Measurements from ENCODE around the gene PLD6.
"Not testable (repeated sequence)": the region's sequence is repeated elsewhere in the genome, so short reads cannot be mapped to it uniquely, and the experiment has no call there.

PLD6 gene

GRCh38 chr17:17200831-17201230 is 5.3 kb downstream of the PLD6 start:
- no peaks in the 10 kb centered on the region for H3K27me3 ChIP-seq (replicated peaks in 2 of 5; ENCODE audit: control insufficient read depth in 4 of 5, insufficient read depth in 5 of 5, low read length in 4 of 5)
- H3K4me1 ChIP-seq (ENCODE audit: control extremely low read depth in 1 of 4, control insufficient read depth in 4 of 4, insufficient read depth in 4 of 4, low read length in 3 of 4) = peaks cover 0 to 26% (median 22%) of the 10 kb centered on the region in 4 experiments
- 100% methylated on average over 5 of the region's 5 CpGs for WGBS (ENCODE audit: insufficient coverage)
- DNase-seq = no peak
- no peaks in the 10 kb centered on the region for H3K9me3 ChIP-seq (ENCODE audit: control extremely low read depth in 1 of 5, control insufficient read depth in 4 of 5, insufficient read depth in 2 of 5, low read depth in 1 of 5, low read length in 4 of 5)
- ChIA-PET CTCF (interaction anchor here (0.6 to 1.4 kb wide), 3 partner anchors 9 to 65 kb away, joined by 3 to 5 read pairs (median 3); no protein-coding TSS in a partner anchor), POLR2A (no interaction called here)
- no peak overlapping the region for H3K4me3 ChIP-seq (ENCODE audit: control insufficient read depth in 1 of 7, extremely low read depth in 1 of 7, insufficient read depth in 4 of 7, low read depth in 2 of 7, low read length in 6 of 7)
- no peak overlapping the region for H3K27ac ChIP-seq (ENCODE audit: insufficient read depth in 1 of 2, low read depth in 1 of 2, low read length in 2 of 2, poor library complexity in 1 of 2, severe bottlenecking in 2 of 2)
- H3K36me3 ChIP-seq (ENCODE audit: control insufficient read depth in 4 of 4, insufficient read depth in 4 of 4, low read length in 3 of 4) = peaks cover 0 to 37% (median 15%) of the 10 kb centered on the region in 4 experiments

DNA sequence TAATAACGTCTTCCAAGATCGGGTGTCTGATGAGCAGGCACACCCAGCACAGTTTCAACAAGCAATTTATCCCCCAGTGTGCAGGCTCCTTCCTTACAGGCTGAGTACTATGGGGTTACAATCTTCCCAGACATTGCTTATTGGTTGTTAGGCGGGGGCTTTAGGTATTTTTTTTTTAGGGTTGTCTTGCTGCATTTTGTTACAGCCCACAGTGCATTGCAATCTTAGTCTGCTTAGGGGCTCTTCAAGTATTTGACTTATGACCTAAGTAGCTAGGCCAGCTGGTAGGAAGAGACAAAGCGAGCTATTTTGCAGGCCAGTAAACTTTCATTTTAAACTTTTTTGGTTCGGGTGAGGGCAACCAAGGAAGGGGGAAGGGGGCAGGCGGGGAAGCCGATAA is 5.8 kb downstream of the PLD6 start:
- Histone ChIP-seq H3K27me3 (replicated peaks in 2 of 5; ENCODE audit: control insufficient read depth in 4 of 5, insufficient read depth in 5 of 5, low read length in 4 of 5) (no peaks in the 10 kb centered on the region), H3K36me3 (ENCODE audit: control insufficient read depth in 4 of 4, insufficient read depth in 4 of 4, low read length in 3 of 4) (peaks cover 0 to 37% (median 15%) of the 10 kb centered on the region in 4 experiments), H3K9me3 (ENCODE audit: control extremely low read depth in 1 of 5, control insufficient read depth in 4 of 5, insufficient read depth in 2 of 5, low read depth in 1 of 5, low read length in 4 of 5) (no peaks in the 10 kb centered on the region), H3K4me3 (ENCODE audit: control insufficient read depth in 1 of 7, extremely low read depth in 1 of 7, insufficient read depth in 4 of 7, low read depth in 2 of 7, low read length in 6 of 7) (no peak overlapping the region), H3K27ac (ENCODE audit: insufficient read depth in 1 of 2, low read depth in 1 of 2, low read length in 2 of 2, poor library complexity in 1 of 2, severe bottlenecking in 2 of 2) (no peak overlapping the region), H3K4me1 (ENCODE audit: control extremely low read depth in 1 of 4, control insufficient read depth in 4 of 4, insufficient read depth in 4 of 4, low read length in 3 of 4) (peaks cover 0 to 21% (median 17%) of the 10 kb centered on the region in 4 experiments)
- WGBS (ENCODE audit: insufficient coverage) = 97% methylated on average over 3 of the region's 7 CpGs
- DNase-seq = no peak
- POLR2A ChIA-PET = no interaction called here
- CTCF ChIA-PET = interaction anchor here (1.0 to 1.4 kb wide), 2 partner anchors 9 to 39 kb away, joined by 3 to 5 read pairs; no protein-coding TSS in a partner anchor

DNA sequence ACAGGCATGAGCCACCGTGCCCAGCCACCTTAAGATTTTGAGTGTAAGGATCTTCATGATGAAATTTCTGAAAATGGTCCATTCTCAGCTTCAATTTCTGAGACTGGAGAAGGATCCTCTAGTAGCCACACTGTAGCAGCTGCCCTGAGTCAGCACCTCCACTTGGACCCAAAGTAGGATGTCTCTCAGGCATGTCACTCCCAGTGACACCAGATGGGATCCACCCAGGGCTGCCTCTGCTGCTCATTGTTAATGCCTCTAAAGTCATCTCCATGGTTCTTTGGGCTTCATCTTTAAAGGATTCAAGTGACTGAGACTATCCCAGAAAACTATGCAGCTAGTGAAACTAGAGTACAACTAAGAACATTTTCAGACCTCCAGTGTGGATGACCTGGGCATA is 7.9 kb downstream of the PLD6 start:
- no CpG with 5 or more reads among the region's 1 CpG for WGBS (ENCODE audit: insufficient coverage)
- no peaks in the 10 kb centered on the region for H3K9me3 ChIP-seq (ENCODE audit: control extremely low read depth in 1 of 5, control insufficient read depth in 4 of 5, insufficient read depth in 2 of 5, low read depth in 1 of 5, low read length in 4 of 5)
- H3K27ac ChIP-seq (ENCODE audit: insufficient read depth in 1 of 2, low read depth in 1 of 2, low read length in 2 of 2, poor library complexity in 1 of 2, severe bottlenecking in 2 of 2) = no peak overlapping the region
- H3K4me1 ChIP-seq (ENCODE audit: control extremely low read depth in 1 of 4, control insufficient read depth in 4 of 4, insufficient read depth in 4 of 4, low read length in 3 of 4) = peaks cover 0 to 2% (median under 1%) of the 10 kb centered on the region in 4 experiments
- H3K4me3 ChIP-seq (ENCODE audit: control insufficient read depth in 1 of 7, extremely low read depth in 1 of 7, insufficient read depth in 4 of 7, low read depth in 2 of 7, low read length in 6 of 7) = no peak overlapping the region
- CTCF ChIA-PET = no interaction called here
- peaks cover 0 to 25% (median 15%) of the 10 kb centered on the region in 4 experiments for H3K36me3 ChIP-seq (ENCODE audit: control insufficient read depth in 4 of 4, insufficient read depth in 4 of 4, low read length in 3 of 4)
- no peak for DNase-seq
- POLR2A ChIA-PET = no interaction called here
- no peaks in the 10 kb centered on the region for H3K27me3 ChIP-seq (replicated peaks in 2 of 5; ENCODE audit: control insufficient read depth in 4 of 5, insufficient read depth in 5 of 5, low read length in 4 of 5)

DNA sequence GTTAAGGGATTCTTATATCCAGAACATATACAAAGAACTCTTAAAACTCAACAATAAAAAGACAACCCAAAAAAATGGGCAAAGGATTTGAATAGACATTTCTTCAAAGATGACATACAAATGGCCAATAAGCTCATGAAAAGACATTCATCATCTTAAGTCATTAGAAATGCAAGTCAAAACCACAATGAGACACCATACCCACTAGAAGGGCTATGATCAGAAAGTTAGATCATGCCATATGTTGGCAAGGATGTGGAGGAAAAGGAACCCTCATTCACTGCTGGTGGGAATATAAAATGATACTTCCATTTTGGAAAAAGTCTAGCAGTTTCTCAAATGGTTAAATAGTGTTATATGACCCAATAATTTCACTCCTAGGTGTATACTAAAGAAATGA is 9.4 kb downstream of the PLD6 start:
- ChIA-PET CTCF (interaction anchor here (0.8 kb wide), 1 partner anchor 170 kb away, joined by 3 read pairs; no protein-coding TSS in a partner anchor), POLR2A (no interaction called here)
- Histone ChIP-seq H3K4me3 (ENCODE audit: control insufficient read depth in 1 of 7, extremely low read depth in 1 of 7, insufficient read depth in 4 of 7, low read depth in 2 of 7, low read length in 6 of 7) (no peak overlapping the region), H3K27me3 (replicated peaks in 2 of 5; ENCODE audit: control insufficient read depth in 4 of 5, insufficient read depth in 5 of 5, low read length in 4 of 5) (no peaks in the 10 kb centered on the region), H3K4me1 (ENCODE audit: control extremely low read depth in 1 of 4, control insufficient read depth in 4 of 4, insufficient read depth in 4 of 4, low read length in 3 of 4) (no peaks in the 10 kb centered on the region), H3K9me3 (ENCODE audit: control extremely low read depth in 1 of 5, control insufficient read depth in 4 of 5, insufficient read depth in 2 of 5, low read depth in 1 of 5, low read length in 4 of 5) (no peaks in the 10 kb centered on the region), H3K36me3 (ENCODE audit: control insufficient read depth in 4 of 4, insufficient read depth in 4 of 4, low read length in 3 of 4) (peaks cover 0 to 11% (median 7%) of the 10 kb centered on the region in 4 experiments), H3K27ac (ENCODE audit: insufficient read depth in 1 of 2, low read depth in 1 of 2, low read length in 2 of 2, poor library complexity in 1 of 2, severe bottlenecking in 2 of 2) (no peak overlapping the region)
- DNase-seq = peak in 1 of 3 donors; percentile 6

DNA sequence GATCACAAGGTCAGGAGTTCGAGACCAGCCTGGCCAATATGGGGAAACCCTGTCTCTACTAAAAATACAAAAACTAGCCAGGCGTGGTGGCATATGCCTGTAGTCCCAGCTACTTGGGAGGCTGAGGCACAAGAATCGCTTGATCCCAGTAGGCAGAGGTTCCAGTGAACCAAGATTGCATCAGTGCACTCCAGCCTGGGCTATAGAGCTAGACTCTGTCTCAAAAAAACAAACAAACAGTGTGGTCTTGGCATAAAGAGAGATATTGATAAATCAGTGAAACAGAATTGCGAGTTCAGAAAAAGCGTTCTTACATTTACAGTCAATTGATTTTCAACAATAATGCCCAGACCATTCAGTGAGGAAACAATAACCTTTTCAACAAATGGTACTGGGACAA is 10.7 kb downstream of the PLD6 start:
- ChIA-PET POLR2A (interaction anchor here (0.6 kb wide), 1 partner anchor 63 kb away, joined by 3 read pairs; no protein-coding TSS in a partner anchor), CTCF (interaction anchor here (1.5 kb wide), 1 partner anchor 35 kb away, joined by 3 read pairs; no protein-coding TSS in a partner anchor)
- H3K4me3 ChIP-seq (ENCODE audit: control insufficient read depth in 1 of 7, extremely low read depth in 1 of 7, insufficient read depth in 4 of 7, low read depth in 2 of 7, low read length in 6 of 7); H3K36me3 ChIP-seq (ENCODE audit: control insufficient read depth in 4 of 4, insufficient read depth in 4 of 4, low read length in 3 of 4); H3K9me3 ChIP-seq (ENCODE audit: control extremely low read depth in 1 of 5, control insufficient read depth in 4 of 5, insufficient read depth in 2 of 5, low read depth in 1 of 5, low read length in 4 of 5); H3K27me3 ChIP-seq (replicated peaks in 2 of 5; ENCODE audit: control insufficient read depth in 4 of 5, insufficient read depth in 5 of 5, low read length in 4 of 5); H3K4me1 ChIP-seq (ENCODE audit: control extremely low read depth in 1 of 4, control insufficient read depth in 4 of 4, insufficient read depth in 4 of 4, low read length in 3 of 4); H3K27ac ChIP-seq (ENCODE audit: insufficient read depth in 1 of 2, low read depth in 1 of 2, low read length in 2 of 2, poor library complexity in 1 of 2, severe bottlenecking in 2 of 2); DNase-seq: not testable (repeated sequence)
- WGBS (ENCODE audit: insufficient coverage) = 100% methylated on average over 5 of the region's 5 CpGs

DNA sequence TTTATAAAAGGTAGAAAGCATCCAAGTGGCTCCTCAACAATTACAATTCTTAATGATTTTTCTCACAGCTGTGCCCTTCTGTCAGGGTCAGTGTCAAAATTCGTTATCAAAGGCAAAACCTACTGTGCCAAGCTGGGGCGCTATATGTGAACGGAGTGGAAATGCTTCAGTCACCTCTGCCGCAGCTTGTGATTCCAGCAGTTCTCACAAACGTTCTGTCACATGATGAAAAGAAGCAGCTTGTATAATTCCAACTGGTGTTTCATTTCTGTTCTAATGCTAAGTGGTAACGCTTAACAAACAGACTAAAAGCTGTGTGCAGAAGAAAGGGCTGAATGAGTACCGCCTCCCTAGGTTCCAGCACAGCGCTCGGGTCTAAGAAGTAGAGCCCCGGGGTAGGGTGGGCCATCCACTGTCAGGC is 14.2 kb downstream of the PLD6 start:
- ChIA-PET CTCF (interaction anchor here (1.5 to 1.8 kb wide), 3 partner anchors 9 to 31 kb away, joined by 4 to 5 read pairs (median 5); no protein-coding TSS in a partner anchor), POLR2A (interaction anchor here (1.0 kb wide), 1 partner anchor 22 kb away, joined by 3 read pairs; no protein-coding TSS in a partner anchor)
- no peak for DNase-seq
- 82% methylated on average over 5 of the region's 10 CpGs for WGBS (ENCODE audit: insufficient coverage)
- H3K27me3 ChIP-seq (replicated peaks in 2 of 5; ENCODE audit: control insufficient read depth in 4 of 5, insufficient read depth in 5 of 5, low read length in 4 of 5) = no peaks in the 10 kb centered on the region
- H3K36me3 ChIP-seq (ENCODE audit: control insufficient read depth in 4 of 4, insufficient read depth in 4 of 4, low read length in 3 of 4) = peaks cover 6 to 30% (median 19%) of the 10 kb centered on the region in 4 experiments
- no peaks in the 10 kb centered on the region for H3K9me3 ChIP-seq (ENCODE audit: control extremely low read depth in 1 of 5, control insufficient read depth in 4 of 5, insufficient read depth in 2 of 5, low read depth in 1 of 5, low read length in 4 of 5)
- H3K4me1 ChIP-seq (ENCODE audit: control extremely low read depth in 1 of 4, control insufficient read depth in 4 of 4, insufficient read depth in 4 of 4, low read length in 3 of 4) = no peaks in the 10 kb centered on the region
- no peak overlapping the region for H3K4me3 ChIP-seq (ENCODE audit: control insufficient read depth in 1 of 7, extremely low read depth in 1 of 7, insufficient read depth in 4 of 7, low read depth in 2 of 7, low read length in 6 of 7)
- no peak overlapping the region for H3K27ac ChIP-seq (ENCODE audit: insufficient read depth in 1 of 2, low read depth in 1 of 2, low read length in 2 of 2, poor library complexity in 1 of 2, severe bottlenecking in 2 of 2)

DNA sequence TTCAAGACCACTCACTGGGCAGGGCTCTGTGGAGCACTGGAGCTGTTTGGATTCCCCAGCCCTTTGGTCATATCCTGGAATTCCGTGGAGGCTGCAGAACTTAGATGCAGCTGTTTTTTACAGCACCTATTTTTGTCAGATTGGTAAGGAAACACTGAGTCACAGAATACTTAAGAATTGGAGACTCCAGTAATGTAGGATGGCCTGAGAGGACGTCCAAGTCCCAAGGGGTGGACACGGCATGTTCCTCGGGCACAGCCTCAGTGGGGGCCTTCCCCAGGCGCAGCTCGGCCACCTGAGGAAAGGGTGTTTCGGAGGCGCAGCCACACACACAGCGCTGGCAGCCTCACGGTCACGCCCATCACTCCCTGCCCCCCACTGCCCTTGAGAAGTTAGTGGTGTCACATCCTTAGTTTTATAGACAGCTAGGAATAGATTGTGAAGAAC is 14.8 kb downstream of the PLD6 start:
- Histone ChIP-seq H3K9me3 (ENCODE audit: control extremely low read depth in 1 of 5, control insufficient read depth in 4 of 5, insufficient read depth in 2 of 5, low read depth in 1 of 5, low read length in 4 of 5) (no peaks in the 10 kb centered on the region), H3K36me3 (ENCODE audit: control insufficient read depth in 4 of 4, insufficient read depth in 4 of 4, low read length in 3 of 4) (peaks cover 6 to 33% (median 24%) of the 10 kb centered on the region in 4 experiments), H3K4me3 (ENCODE audit: control insufficient read depth in 1 of 7, extremely low read depth in 1 of 7, insufficient read depth in 4 of 7, low read depth in 2 of 7, low read length in 6 of 7) (no peak overlapping the region), H3K27me3 (replicated peaks in 2 of 5; ENCODE audit: control insufficient read depth in 4 of 5, insufficient read depth in 5 of 5, low read length in 4 of 5) (no peaks in the 10 kb centered on the region), H3K4me1 (ENCODE audit: control extremely low read depth in 1 of 4, control insufficient read depth in 4 of 4, insufficient read depth in 4 of 4, low read length in 3 of 4) (no peaks in the 10 kb centered on the region), H3K27ac (ENCODE audit: insufficient read depth in 1 of 2, low read depth in 1 of 2, low read length in 2 of 2, poor library complexity in 1 of 2, severe bottlenecking in 2 of 2) (no peak overlapping the region)
- WGBS (ENCODE audit: insufficient coverage) = 95% methylated on average over 6 of the region's 11 CpGs
- ChIA-PET POLR2A (no interaction called here), CTCF (interaction anchor here (1.5 to 1.8 kb wide), 2 partner anchors 9 to 30 kb away, joined by 5 read pairs; no protein-coding TSS in a partner anchor)
- DNase-seq = no peak

Measured in common myeloid progenitor, CD34-positive (primary cell).